Stimulated activated CD4-positive, alpha-beta T cell treated with anti-CD3 and anti-CD28 coated beads, Interleukin-1b, Interleukin-23, amount 100 ng/mL, for 4 hours (primary cell): ENCODE results near the gene SUSD4.
"Not testable (repeated sequence)": the region's sequence is repeated elsewhere in the genome, so short reads cannot be mapped to it uniquely, and the experiment has no call there.

Experiments used
- DNase-seq, 2 donors: peaks; one replicate each; pipeline ENCODE4 v3.0.0-alpha.2; 2020; ENCODE audit warnings: low read depth in 2 of 2

SUSD4 gene, protein sequence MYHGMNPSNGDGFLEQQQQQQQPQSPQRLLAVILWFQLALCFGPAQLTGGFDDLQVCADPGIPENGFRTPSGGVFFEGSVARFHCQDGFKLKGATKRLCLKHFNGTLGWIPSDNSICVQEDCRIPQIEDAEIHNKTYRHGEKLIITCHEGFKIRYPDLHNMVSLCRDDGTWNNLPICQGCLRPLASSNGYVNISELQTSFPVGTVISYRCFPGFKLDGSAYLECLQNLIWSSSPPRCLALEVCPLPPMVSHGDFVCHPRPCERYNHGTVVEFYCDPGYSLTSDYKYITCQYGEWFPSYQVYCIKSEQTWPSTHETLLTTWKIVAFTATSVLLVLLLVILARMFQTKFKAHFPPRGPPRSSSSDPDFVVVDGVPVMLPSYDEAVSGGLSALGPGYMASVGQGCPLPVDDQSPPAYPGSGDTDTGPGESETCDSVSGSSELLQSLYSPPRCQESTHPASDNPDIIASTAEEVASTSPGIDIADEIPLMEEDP

GRCh38 chr1:223363856-223364684 is at the start of gene SUSD4:
TSS of gene SUSD4 (minus strand) at chr1:223364176. CDS start at chr1:223363425, 751 bp downstream.
- DNase-seq = peak; percentile 57 to 59

DNA sequence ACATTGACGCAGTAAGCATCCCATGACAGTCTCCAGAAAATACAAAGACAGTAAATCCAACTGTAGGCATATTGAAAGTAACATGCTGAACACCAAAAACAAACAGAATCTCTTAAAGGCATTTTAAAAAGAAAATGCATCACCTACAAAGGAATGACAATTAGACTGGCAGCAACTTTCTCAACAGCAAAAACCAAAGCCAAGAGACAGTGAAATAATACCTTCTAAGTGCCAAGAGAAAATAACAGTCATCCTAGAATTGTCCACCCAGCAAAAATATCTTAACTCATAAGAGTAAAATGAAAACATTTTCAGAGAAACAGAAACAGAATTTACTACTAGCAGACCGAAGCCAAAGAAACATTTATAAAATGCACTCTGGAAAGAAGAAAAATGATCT is 49.2 kb upstream of the SUSD4 start:
- no peak for DNase-seq

- DNase-seq = no peak
These were observed 47.7 kb upstream of the SUSD4 start for GRCh38 chr1:223411710-223412109.

DNA sequence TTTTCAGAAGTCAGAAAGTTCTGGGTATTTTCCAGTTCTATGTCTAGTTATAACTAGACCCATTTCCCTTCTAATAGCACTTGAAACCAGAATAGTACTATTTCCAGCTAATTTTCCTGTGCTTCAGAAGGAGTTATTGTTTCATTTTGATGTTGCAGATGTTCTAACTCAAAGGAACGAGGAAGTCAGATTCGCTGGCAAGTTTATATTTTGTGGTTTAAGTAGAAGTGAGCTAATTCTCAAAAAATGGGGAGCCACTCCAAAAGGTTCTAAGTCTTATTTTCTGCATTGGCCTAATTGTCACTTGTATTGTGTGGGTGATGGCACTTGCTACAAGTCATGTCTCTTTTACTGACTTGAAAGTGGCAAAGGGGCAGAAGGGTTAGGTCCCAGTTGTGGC is 47.3 kb upstream of the SUSD4 start:
- no peak for DNase-seq

- no peak for DNase-seq
These were observed 46.1 kb upstream of the SUSD4 start for GRCh38 chr1:223410036-223410435.

- DNase-seq = no peak
These were observed 41.5 kb upstream of the SUSD4 start for GRCh38 chr1:223405507-223405906.

- DNase-seq = no peak
These were observed 39.3 kb upstream of the SUSD4 start for GRCh38 chr1:223403184-223403815.

DNA sequence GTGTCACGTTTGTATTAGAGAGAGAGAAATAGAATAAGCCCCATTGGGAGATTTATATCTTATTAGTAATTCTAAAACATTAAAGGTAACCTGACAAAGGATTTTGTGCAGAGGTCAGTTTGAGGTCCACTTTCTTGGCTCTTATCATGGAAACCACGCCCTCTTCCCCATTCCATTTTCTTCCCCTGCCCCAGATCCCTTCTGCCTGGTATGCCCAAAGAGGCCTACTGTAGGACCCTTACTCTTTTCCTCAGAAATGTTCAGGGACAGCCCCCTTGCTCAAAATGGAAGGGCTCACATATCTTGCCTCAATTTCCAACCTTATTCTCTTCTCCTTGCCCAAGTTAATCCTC is 38.8 kb upstream of the SUSD4 start:
- no peak for DNase-seq

GRCh38 chr1:223401873-223402789 is 38.2 kb upstream of the SUSD4 start:
- DNase-seq = no peak

DNA sequence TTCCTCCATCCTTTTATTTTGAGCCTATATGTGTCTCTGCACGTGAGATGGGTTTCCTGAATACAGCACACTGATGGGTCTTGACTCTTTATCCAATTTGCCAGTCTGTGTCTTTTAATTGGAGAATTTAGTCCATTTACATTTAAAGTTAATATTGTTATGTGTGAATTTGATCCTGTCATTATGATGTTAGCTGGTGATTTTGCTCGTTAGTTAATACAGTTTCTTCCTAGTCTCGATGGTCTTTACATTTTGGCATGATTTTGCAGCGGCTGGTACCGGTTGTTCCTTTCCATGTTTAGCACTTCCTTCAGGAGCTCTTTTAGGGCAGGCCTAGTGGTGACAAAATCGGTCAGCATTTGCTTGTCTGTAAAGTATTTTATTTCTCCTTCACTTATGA is 35.4 kb upstream of the SUSD4 start:
- DNase-seq = not testable (repeated sequence)

GRCh38 chr1:223394706-223395105 is 30.7 kb upstream of the SUSD4 start:
- no peak for DNase-seq

GRCh38 chr1:223394242-223394641 is 30.3 kb upstream of the SUSD4 start:
- DNase-seq = no peak

- DNase-seq = no peak
These were observed 29.6 kb upstream of the SUSD4 start, which contains the start of gene CCDC185 for GRCh38 chr1:223393275-223394214. TSS of gene CCDC185 (plus strand) at chr1:223393415. CDS start at chr1:223393476, 61 bp downstream.

DNA sequence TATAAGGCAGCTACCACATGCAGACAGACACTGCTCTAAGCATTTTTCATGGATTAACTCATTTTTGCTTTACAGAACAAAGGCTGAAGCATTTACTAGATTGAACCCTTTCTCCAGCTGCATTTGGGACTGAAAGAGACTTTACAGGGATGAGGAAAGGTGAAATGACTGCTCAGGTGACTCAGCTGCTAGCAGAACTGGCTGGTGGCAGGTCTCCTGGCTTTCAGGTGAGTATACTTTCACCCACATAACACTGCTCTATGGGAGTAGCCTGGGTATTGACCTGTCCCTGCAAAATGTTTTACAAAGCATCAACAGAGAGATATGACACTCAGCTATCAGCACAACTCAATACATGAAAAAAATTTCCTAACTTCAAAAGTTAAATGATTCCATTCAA is 26.6 kb upstream of the SUSD4 start:
- DNase-seq = no peak

DNA sequence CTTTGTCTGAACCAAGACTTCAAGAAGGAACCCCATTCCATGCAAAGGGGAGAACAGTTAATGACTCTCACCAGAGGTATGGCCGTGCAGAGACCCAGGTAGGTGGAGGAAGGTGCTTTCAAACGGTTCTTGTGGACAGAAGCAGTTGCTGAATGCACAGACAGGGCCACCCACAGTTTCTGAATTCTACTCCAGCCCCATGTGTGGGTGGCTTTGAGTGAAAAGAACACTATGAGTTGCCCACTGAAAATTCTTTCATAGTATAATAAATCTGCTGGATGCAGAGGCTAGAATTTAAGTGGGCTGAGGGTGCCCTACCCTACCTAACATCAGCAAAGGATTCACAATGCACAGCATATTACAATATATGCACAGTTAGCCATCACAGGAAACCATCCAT is 22.0 kb upstream of the SUSD4 start:
- no peak for DNase-seq

DNA sequence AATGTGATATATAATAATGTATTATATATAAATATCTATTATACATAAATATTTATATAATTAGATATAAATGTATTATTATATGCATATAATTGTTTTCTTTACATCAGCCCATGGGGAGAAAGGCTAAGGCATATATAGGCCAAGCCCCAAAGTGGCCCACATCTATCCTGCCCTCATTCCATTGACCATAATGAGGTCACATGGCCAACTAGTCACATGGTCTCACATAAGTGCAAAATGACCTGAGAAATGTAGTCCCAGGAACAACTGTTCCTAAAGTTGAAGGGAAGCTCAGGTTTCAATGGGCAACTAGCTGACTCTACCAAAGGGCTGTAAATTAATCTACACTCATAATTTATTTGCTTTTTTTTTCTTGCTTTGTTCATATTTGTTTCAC is 14.8 kb upstream of the SUSD4 start:
- no peak for DNase-seq

GRCh38 chr1:223374064-223374610 is 10.2 kb upstream of the SUSD4 start:
- DNase-seq = no peak

DNA sequence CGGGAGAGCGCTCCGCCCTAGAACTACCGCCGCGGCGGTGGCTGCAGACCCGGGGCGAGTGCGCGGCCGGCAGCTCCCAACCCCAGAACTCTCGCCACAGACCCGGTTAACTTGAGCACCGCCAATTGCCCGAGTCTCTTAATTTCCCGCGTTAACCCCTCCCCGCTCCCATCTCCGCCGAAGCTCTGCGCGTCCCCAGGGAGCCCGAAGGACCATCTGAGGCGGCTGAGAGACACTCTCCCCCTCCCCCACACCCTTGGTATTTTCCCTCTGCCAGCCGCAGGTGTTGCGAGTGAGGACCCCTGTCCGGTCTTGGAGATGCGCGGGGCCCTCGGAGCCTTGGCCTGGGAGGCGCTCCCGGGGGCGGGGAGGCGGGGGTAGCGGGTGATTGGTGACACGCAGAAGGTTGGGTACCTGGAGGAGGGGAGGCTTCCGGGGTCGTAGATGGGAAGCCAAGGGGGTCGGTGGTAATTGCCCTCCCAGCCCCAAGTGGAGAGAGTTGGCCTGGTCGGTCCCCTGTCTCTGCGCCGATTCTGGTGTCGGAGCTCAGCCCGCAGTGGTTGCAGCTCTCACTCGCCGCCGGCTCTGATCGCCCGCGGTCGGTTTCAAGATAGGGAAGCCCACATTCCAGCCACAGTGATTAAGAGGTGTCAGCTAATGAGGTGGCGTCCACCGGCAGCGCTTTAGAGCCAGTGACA is 858 bp upstream of the SUSD4 start:
- DNase-seq = peak in 1 of 2 donors; percentile 6
